ENCODE data around the gene MYH11. TPM values are rescaled to one million over a fixed set of nuclear protein-coding genes. Genes with fewer than 3 reads are reported as not detected.
"Not testable (repeated sequence)": the region's sequence is repeated elsewhere in the genome, so short reads cannot be mapped to it uniquely, and the experiment has no call there.

Gene MYH11
- total RNA-seq, 3 donors from 2014 or later, result 98.2 to 5,005 (median 282) TPM

- DNase-seq, result no peak
- no peak for ATAC-seq
- intact Hi-C loops (cut with DNase I, micrococcal nuclease), result no loop called here
- TF ChIP-seq CTCF (IDR thresholded peaks at IDR 0.05), result no peak
- Histone ChIP-seq H3K4me3 (no peak overlapping the region), H3K9me3 (no peaks in the 10 kb centered on the region), H3K36me3 (ENCODE audit: low read depth) (peaks cover 12% of the 10 kb centered on the region), H3K4me1 (ENCODE audit: low read depth) (no peaks in the 10 kb centered on the region)
These were observed 191.7 kb downstream of the MYH11 start for GRCh38 chr16:15665107-15665506.

- no peaks in the 10 kb centered on the region for H3K9me3 ChIP-seq
- no peak for ATAC-seq
- TF ChIP-seq CTCF (IDR thresholded peaks at IDR 0.05), result no peak
- intact Hi-C loops (cut with DNase I, micrococcal nuclease), result no loop called here
- H3K36me3 ChIP-seq (ENCODE audit: low read depth), result no peaks in the 10 kb centered on the region
- no peak for DNase-seq
- H3K4me3 ChIP-seq, result no peak overlapping the region
- no peaks in the 10 kb centered on the region for H3K4me1 ChIP-seq (ENCODE audit: low read depth)
These were observed 196.6 kb downstream of the MYH11 start for GRCh38 chr16:15660203-15660601.

- ATAC-seq, result no peak
- no peak for DNase-seq
- no peak overlapping the region for H3K4me3 ChIP-seq
- intact Hi-C loops (cut with DNase I, micrococcal nuclease), result no loop called here
- H3K9me3 ChIP-seq, result no peaks in the 10 kb centered on the region
- no peaks in the 10 kb centered on the region for H3K4me1 ChIP-seq (ENCODE audit: low read depth)
- TF ChIP-seq CTCF (IDR thresholded peaks at IDR 0.05), result no peak
- H3K36me3 ChIP-seq (ENCODE audit: low read depth), result no peaks in the 10 kb centered on the region
These were observed 198.3 kb downstream of the MYH11 start for GRCh38 chr16:15658556-15658955.

- no peak for TF ChIP-seq CTCF (IDR thresholded peaks at IDR 0.05)
- no peaks in the 10 kb centered on the region for H3K36me3 ChIP-seq (ENCODE audit: low read depth)
- no peak for DNase-seq
- no peak overlapping the region for H3K4me3 ChIP-seq
- no peaks in the 10 kb centered on the region for H3K9me3 ChIP-seq
- no peak for ATAC-seq
- intact Hi-C loops (cut with DNase I, micrococcal nuclease), result no loop called here
- no peaks in the 10 kb centered on the region for H3K4me1 ChIP-seq (ENCODE audit: low read depth)
These were observed 198.7 kb downstream of the MYH11 start for GRCh38 chr16:15658149-15658548.

- DNase-seq; H3K4me1 ChIP-seq (ENCODE audit: low read depth); H3K36me3 ChIP-seq (ENCODE audit: low read depth); ATAC-seq; H3K9me3 ChIP-seq; intact Hi-C loops (cut with DNase I, micrococcal nuclease); H3K4me3 ChIP-seq: not testable (repeated sequence)
These were observed 201.3 kb downstream of the MYH11 start for GRCh38 chr16:15655561-15655960.

GRCh38 chr16:15654591-15654990 is 202.2 kb downstream of the MYH11 start:
- Histone ChIP-seq H3K9me3 (no peaks in the 10 kb centered on the region), H3K36me3 (ENCODE audit: low read depth) (no peaks in the 10 kb centered on the region), H3K4me1 (ENCODE audit: low read depth) (peaks cover 8% of the 10 kb centered on the region), H3K4me3 (no peak overlapping the region)
- ATAC-seq (no peak), DNase-seq (no peak)
- no peak for TF ChIP-seq CTCF (IDR thresholded peaks at IDR 0.05)
- intact Hi-C loops (cut with DNase I, micrococcal nuclease), result no loop called here
